Fibroblast of the aortic adventitia (primary cell): ENCODE results near the gene C11orf52. TPM values are rescaled to one million over a fixed set of nuclear protein-coding genes. Genes with fewer than 3 reads are reported as not detected.

Experiments used
- DNase-seq: peaks from one replicate; pipeline ENCODE4 v3.0.0-alpha.2; 2010; ENCODE audit warnings: low read depth
- H3K4me3 ChIP-seq: 2 replicates; pipeline ENCODE4 v1.5.1; 2011; ENCODE audit warnings: low read depth, mild to moderate bottlenecking, control low read depth, low read length, moderate library complexity
- CTCF ChIP-seq: IDR thresholded peaks from 2 replicates; pipeline ENCODE4 v1.5.1; 2011; ENCODE audit warnings: mild to moderate bottlenecking, low read length, control low read depth, inconsistent platforms; ENCODE audit not compliant: insufficient read depth
- total RNA-seq: library from RNA; depleted of rRNA; stranded (reverse); fragments of >200 nt; gene quantifications from 2 replicates; pipeline ENCODE4 v1.2.3, GENCODE V29; 2012; ENCODE audit warnings: low replicate concordance

Gene C11orf52
- total RNA-seq, 1 donor: 0.63 TPM

GRCh38 chr11:111937461-111937769 is 18.7 kb downstream of the C11orf52 start:
- peak overlapping the region; percentile 70 for H3K4me3 ChIP-seq
- no peak for TF ChIP-seq CTCF
- no peak for DNase-seq

GRCh38 chr11:111937844-111938243 is 19.1 kb downstream of the C11orf52 start:
- no peak for TF ChIP-seq CTCF
- peak overlapping the region; percentile 70 for H3K4me3 ChIP-seq
- DNase-seq: no peak

GRCh38 chr11:111938687-111939160 is 20.0 kb downstream of the C11orf52 start:
- H3K4me3 ChIP-seq: peak overlapping the region; percentile 35
- no peak for TF ChIP-seq CTCF
- peak; percentile 37 for DNase-seq

- TF ChIP-seq CTCF: no peak
- peak; percentile 76 for DNase-seq
- H3K4me3 ChIP-seq: no peak overlapping the region
Observed at GRCh38 chr11:111939836-111940604, 21.3 kb downstream of the C11orf52 start.

GRCh38 chr11:111941963-111942362 is 23.2 kb downstream of the C11orf52 start:
- no peak for DNase-seq
- H3K4me3 ChIP-seq: no peak overlapping the region
- no peak for TF ChIP-seq CTCF

- DNase-seq: peak; percentile 60
- TF ChIP-seq CTCF: no peak
- no peak overlapping the region for H3K4me3 ChIP-seq
Observed at GRCh38 chr11:111942829-111943228, 24.1 kb downstream of the C11orf52 start.

GRCh38 chr11:111944139-111944538 is 25.4 kb downstream of the C11orf52 start:
- H3K4me3 ChIP-seq: no peak overlapping the region
- peak; percentile 82 for DNase-seq
- TF ChIP-seq CTCF: peak; percentile 3
